H9 (cell line): ENCODE results near the gene CAMTA1. TPM values are rescaled to one million over a fixed set of nuclear protein-coding genes. Genes with fewer than 3 reads are reported as not detected.

Experiments used
- DNase-seq: peaks from one replicate; pipeline ENCODE4 v3.0.0-alpha.2; 2017
- H2AFZ ChIP-seq: one replicate; pipeline ENCODE4 v1.6.1; 2013; ENCODE audit warnings: mild to moderate bottlenecking, low read length, control low read depth, moderate library complexity
- H2AK5ac ChIP-seq: 2 replicates; pipeline ENCODE4 v1.6.1; 2013; ENCODE audit warnings: low read length, control low read depth, mixed read lengths; ENCODE audit not compliant: insufficient read length
- H2BK120ac ChIP-seq: one replicate; pipeline ENCODE4 v1.6.1; 2013; ENCODE audit warnings: low read depth, mild to moderate bottlenecking, low read length, control low read depth, inconsistent platforms; ENCODE audit not compliant: poor library complexity, severe bottlenecking
- H2BK12ac ChIP-seq: 2 replicates; pipeline ENCODE4 v1.6.1; 2013; ENCODE audit warnings: low read length, control low read depth, mixed read lengths, low read depth; ENCODE audit not compliant: insufficient read length
- H2BK15ac ChIP-seq: 2 replicates; pipeline ENCODE4 v1.6.1; 2013; ENCODE audit warnings: low read depth, low read length, control low read depth
- H2BK20ac ChIP-seq: one replicate; pipeline ENCODE4 v1.6.1; 2013; ENCODE audit warnings: low read depth, mild to moderate bottlenecking, low read length, control low read depth, inconsistent platforms; ENCODE audit not compliant: poor library complexity, severe bottlenecking
- H2BK5ac ChIP-seq: 2 replicates; pipeline ENCODE4 v1.6.1; 2013; ENCODE audit warnings: low read length, control low read depth, mixed read lengths; ENCODE audit not compliant: insufficient read length
- H3K14ac ChIP-seq: 2 replicates; pipeline ENCODE4 v1.6.1; 2013; ENCODE audit warnings: low read length, control low read depth; ENCODE audit not compliant: insufficient read depth
- H3K18ac ChIP-seq: 2 replicates; pipeline ENCODE4 v1.6.1; 2013; ENCODE audit warnings: low read depth, mild to moderate bottlenecking, mixed read lengths, low read length, control low read depth; ENCODE audit not compliant: insufficient read length
- H3K23ac ChIP-seq: 2 replicates; pipeline ENCODE4 v1.6.1; 2013; ENCODE audit warnings: low read length, control low read depth, mixed read lengths, low read depth; ENCODE audit not compliant: insufficient read length
- H3K23me2 ChIP-seq: 2 replicates; pipeline ENCODE4 v1.6.1; 2013; ENCODE audit warnings: low read depth, mild to moderate bottlenecking, mixed read lengths, low read length, control low read depth; ENCODE audit not compliant: insufficient read length, poor library complexity, severe bottlenecking
- H3K27ac ChIP-seq: 2 replicates; pipeline ENCODE4 v1.5.1; 2013; ENCODE audit warnings: low read length, control low read depth, mixed read lengths, low read depth; ENCODE audit not compliant: insufficient read length
- H3K27me3 ChIP-seq: 2 replicates; pipeline ENCODE4 v1.6.1; 2013; ENCODE audit warnings: low read length, control low read depth, inconsistent platforms; ENCODE audit not compliant: insufficient read depth
- H3K4ac ChIP-seq: 2 replicates; pipeline ENCODE4 v1.6.1; 2013; ENCODE audit warnings: low read depth, mild to moderate bottlenecking, control low read depth, inconsistent platforms, low read length, moderate library complexity
- H3K4me1 ChIP-seq: 2 replicates; pipeline ENCODE4 v1.6.1; 2013; ENCODE audit warnings: low read length, control low read depth, inconsistent platforms; ENCODE audit not compliant: insufficient read depth
- H3K4me2 ChIP-seq: 2 replicates; pipeline ENCODE4 v1.6.1; 2013; ENCODE audit warnings: low read length, control low read depth, mixed read lengths; ENCODE audit not compliant: insufficient read length, insufficient read depth
- H3K56ac ChIP-seq: 2 replicates; pipeline ENCODE4 v1.6.1; 2013; ENCODE audit warnings: low read depth, mild to moderate bottlenecking, mixed read lengths, low read length, control low read depth; ENCODE audit not compliant: insufficient read length
- H3K79me1 ChIP-seq: 2 replicates; pipeline ENCODE4 v1.6.1; 2013; ENCODE audit warnings: low read depth, mild to moderate bottlenecking, moderate library complexity, low read length, control low read depth, inconsistent platforms; ENCODE audit not compliant: insufficient read depth, poor library complexity, severe bottlenecking
- H3K79me2 ChIP-seq: 2 replicates; pipeline ENCODE4 v1.6.1; 2013; ENCODE audit warnings: low read length, control low read depth, inconsistent platforms; ENCODE audit not compliant: insufficient read depth
- H3K9ac ChIP-seq: 2 replicates; pipeline ENCODE4 v1.6.1; 2013; ENCODE audit warnings: low read length, control low read depth, mixed read lengths; ENCODE audit not compliant: insufficient read length; ENCODE audit errors: extremely low read depth
- H3K9me3 ChIP-seq: one replicate; pipeline ENCODE4 v1.6.1; 2013; ENCODE audit warnings: low read depth, low read length, inconsistent platforms; ENCODE audit not compliant: control insufficient read depth
- H3T11ph ChIP-seq: one replicate; pipeline ENCODE4 v1.6.1; 2013; ENCODE audit warnings: mild to moderate bottlenecking, low read length, control low read depth, inconsistent platforms
- H4K20me1 ChIP-seq: one replicate; pipeline ENCODE4 v1.6.1; 2013; ENCODE audit not compliant: control insufficient read depth, insufficient read length, insufficient read depth
- H4K5ac ChIP-seq: 2 replicates; pipeline ENCODE4 v1.6.1; 2013; ENCODE audit warnings: low read depth, mild to moderate bottlenecking, mixed read lengths, low read length, control low read depth; ENCODE audit not compliant: insufficient read length
- H4K8ac ChIP-seq: replicated peaks from 2 replicates; pipeline ENCODE4 v1.6.1; 2013; ENCODE audit warnings: low read length, control low read depth, mixed read lengths, low read depth; ENCODE audit not compliant: insufficient read length
- H4K91ac ChIP-seq: 2 replicates; pipeline ENCODE4 v1.6.1; 2013; ENCODE audit warnings: low read depth, mild to moderate bottlenecking, moderate library complexity, mixed read lengths, low read length, control low read depth; ENCODE audit not compliant: insufficient read length
- H3K27ac Mint-ChIP-seq, 3 experiments: 2 replicates in 2 of 3; 3 replicates in 1 of 3; pipeline ENCODE4 v1.8.0; 2020 to 2021; ENCODE audit warnings: mixed read lengths in 3 of 3, mild to moderate bottlenecking in 1 of 3, moderate library complexity in 1 of 3
- H3K27me3 Mint-ChIP-seq: 2 replicates; pipeline ENCODE4 v1.8.0; 2021; ENCODE audit warnings: low read depth, mild to moderate bottlenecking, moderate library complexity, mixed read lengths
- H3K36me3 Mint-ChIP-seq, 3 experiments: 2 replicates in 2 of 3; 3 replicates in 1 of 3; pipeline ENCODE4 v1.8.0; 2020 to 2021; ENCODE audit warnings: low read depth in 3 of 3, mixed read lengths in 3 of 3; ENCODE audit not compliant: insufficient read depth in 1 of 3
- H3K4me1 Mint-ChIP-seq, 2 experiments: 2 replicates each; pipeline ENCODE4 v1.8.0; 2020; ENCODE audit warnings: mixed read lengths in 2 of 2
- H3K4me3 Mint-ChIP-seq, 2 experiments: 2 replicates in 1 of 2; 3 replicates in 1 of 2; pipeline ENCODE4 v1.8.0; 2020 to 2021; ENCODE audit warnings: mild to moderate bottlenecking in 2 of 2, mixed read lengths in 2 of 2, moderate library complexity in 1 of 2
- H3K9me3 Mint-ChIP-seq, 2 experiments: 2 replicates in 1 of 2; 3 replicates in 1 of 2; pipeline ENCODE4 v1.8.0; 2020; ENCODE audit warnings: mild to moderate bottlenecking in 2 of 2, mixed read lengths in 2 of 2, moderate library complexity in 1 of 2
- CTCF ChIP-seq: fragments of 200-600 bp; sonication (generic); conservative IDR thresholded peaks from 3 replicates; pipeline ENCODE4 v1.8.0; 2021; ENCODE audit warnings: antibody characterized with exemption, mild to moderate bottlenecking
- total RNA-seq: library from RNA; stranded (reverse); gene quantifications from 2 replicates; pipeline ENCODE4 v1.2.1, GENCODE V29; 2021

The CAMTA1 gene
- total RNA-seq, 1 experiment from 2014 or later = 115 TPM

DNA sequence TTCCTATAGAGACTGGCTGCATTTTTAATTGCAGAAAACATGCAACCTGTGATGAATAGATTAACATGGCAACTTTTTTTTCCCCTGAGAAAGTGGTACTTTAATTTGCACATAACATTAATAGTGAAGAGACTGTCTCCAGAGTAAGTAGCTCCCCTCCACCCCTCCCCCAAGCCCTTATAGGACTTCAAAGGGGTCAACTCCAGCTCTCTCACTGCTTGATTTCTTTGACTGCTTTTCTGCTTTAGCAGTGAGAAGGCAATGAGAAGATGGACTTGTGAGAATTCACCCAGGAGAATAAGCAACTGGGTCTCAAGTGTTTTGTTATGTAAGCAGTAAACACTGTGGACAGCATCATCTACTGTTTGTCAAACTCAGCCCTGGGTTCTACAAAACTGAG is 355.0 kb downstream of the CAMTA1 start:
- no peaks in the 10 kb centered on the region for H3K9me3 Mint-ChIP-seq
- Histone ChIP-seq H3T11ph (no peak overlapping the region), H3K9ac (no peak overlapping the region), H4K91ac (no peak overlapping the region), H2BK20ac (no peak overlapping the region), H3K4me1 (no peaks in the 10 kb centered on the region), H3K23ac (no peak overlapping the region), H3K9me3 (no peaks in the 10 kb centered on the region), H3K27ac (no peak overlapping the region), H4K8ac (no peak overlapping the region), H3K4ac (no peak overlapping the region), H3K56ac (no peak overlapping the region), H3K27me3 (no peaks in the 10 kb centered on the region), H4K20me1 (no peaks in the 10 kb centered on the region), H3K79me2 (no peaks in the 10 kb centered on the region), H3K18ac (no peak overlapping the region), H2AK5ac (no peak overlapping the region), H2BK5ac (no peak overlapping the region), H2BK12ac (no peak overlapping the region), H3K23me2 (no peaks in the 10 kb centered on the region), H2AFZ (no peak overlapping the region), H2BK120ac (no peak overlapping the region), H3K79me1 (no peaks in the 10 kb centered on the region), H2BK15ac (no peak overlapping the region), H4K5ac (no peak overlapping the region), H3K4me2 (no peak overlapping the region), H3K14ac (no peak overlapping the region)
- H3K36me3 Mint-ChIP-seq = no peaks in the 10 kb centered on the region
- H3K27ac Mint-ChIP-seq = no peak overlapping the region
- DNase-seq = no peak
- no peak overlapping the region for H3K4me3 Mint-ChIP-seq
- H3K27me3 Mint-ChIP-seq = peaks cover 3% of the 10 kb centered on the region
- peaks cover 24 to 30% of the 10 kb centered on the region in 2 experiments for H3K4me1 Mint-ChIP-seq
- TF ChIP-seq CTCF = no peak
